Activated T-helper 2 cell treated with anti-CD3 and anti-CD28 coated beads, Interferon-gamma antibody, Interleukin-2, Interleukin-4, amounts not matched to agents 10 μg/mL and 5 μg/mL and 100 μg/mL, durations not matched to agents 14 hours and 24 hours and 36 hours (primary cell): ENCODE measurements around the gene YDJC. TPM values are rescaled to one million over a fixed set of nuclear protein-coding genes. Genes with fewer than 3 reads are reported as not detected.
"Not testable (repeated sequence)": the region's sequence is repeated elsewhere in the genome, so short reads cannot be mapped to it uniquely, and the experiment has no call there.

ENCODE experiments used
- DNase-seq: peaks from one replicate; pipeline ENCODE4 v3.0.0; 2021; ENCODE audit warnings: low spot score
- H3K27ac Mint-ChIP-seq: one replicate; pipeline ENCODE4 v1.8.0; 2021; ENCODE audit warnings: mixed read lengths
- H3K27me3 Mint-ChIP-seq: one replicate; pipeline ENCODE4 v1.8.0; 2021; ENCODE audit warnings: low read depth, mixed read lengths
- H3K36me3 Mint-ChIP-seq: one replicate; pipeline ENCODE4 v1.8.0; 2021; ENCODE audit warnings: low read depth, mixed read lengths
- H3K4me1 Mint-ChIP-seq: one replicate; pipeline ENCODE4 v1.8.0; 2021; ENCODE audit warnings: low read depth, mixed read lengths
- H3K4me3 Mint-ChIP-seq: one replicate; pipeline ENCODE4 v1.8.0; 2021; ENCODE audit warnings: low read depth, mild to moderate bottlenecking, moderate library complexity, mixed read lengths
- H3K9me3 Mint-ChIP-seq: one replicate; pipeline ENCODE4 v1.8.0; 2021; ENCODE audit warnings: mixed read lengths
- intact Hi-C: fragments of 100-400 bp; cut with micrococcal nuclease; formaldehyde crosslinking; loops from one replicate; pipeline ENCODE4 v1.15.1; 2023
- total RNA-seq: library from RNA; stranded (reverse); gene quantifications from 2 replicates; pipeline ENCODE4 v1.2.3, GENCODE V29; 2022

The YDJC gene
- total RNA-seq, 1 donor from 2014 or later = 44.3 TPM

DNA sequence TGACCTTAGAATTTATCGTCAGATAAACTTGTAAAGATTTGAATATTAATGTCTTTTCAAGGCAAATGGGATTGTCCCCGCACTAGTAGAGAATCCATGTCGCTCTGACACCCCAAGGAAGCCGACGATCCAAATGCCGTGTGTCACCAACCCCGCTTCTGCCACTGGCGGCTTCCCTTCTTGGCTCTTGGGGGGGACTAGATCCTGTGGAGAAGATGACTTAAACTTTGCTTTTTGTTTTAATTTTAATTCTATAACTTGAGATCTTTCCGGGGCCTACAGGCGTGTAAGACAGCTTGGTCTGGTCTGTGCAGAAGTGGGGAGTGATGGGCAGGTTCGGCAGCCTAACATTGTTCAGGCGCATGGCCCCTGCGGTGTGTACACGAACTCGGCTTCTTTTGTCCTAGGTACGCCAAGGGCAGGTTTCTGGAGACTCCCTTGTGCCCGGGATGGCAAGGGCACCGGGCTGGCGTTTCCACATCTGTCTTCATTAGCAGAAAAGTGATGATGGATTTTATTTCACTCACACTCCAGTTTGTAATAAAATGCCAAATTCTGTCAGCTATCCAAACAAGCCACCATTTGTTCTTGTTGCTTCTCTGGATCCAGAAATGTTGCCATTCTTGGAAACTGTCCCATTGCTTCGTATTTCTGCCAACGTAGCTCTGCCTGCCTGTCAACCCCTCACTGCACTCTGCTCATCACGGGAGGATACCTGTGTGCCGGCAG lies 6.7 kb downstream of the YDJC start:
- Mint-ChIP-seq H3K4me3 (no peak overlapping the region), H3K27me3 (no peaks in the 10 kb centered on the region), H3K4me1 (peaks cover 20% of the 10 kb centered on the region), H3K9me3 (no peaks in the 10 kb centered on the region), H3K36me3 (peaks cover 51% of the 10 kb centered on the region), H3K27ac (no peak overlapping the region)
- intact Hi-C loops = no loop called here
- no peak for DNase-seq

DNA sequence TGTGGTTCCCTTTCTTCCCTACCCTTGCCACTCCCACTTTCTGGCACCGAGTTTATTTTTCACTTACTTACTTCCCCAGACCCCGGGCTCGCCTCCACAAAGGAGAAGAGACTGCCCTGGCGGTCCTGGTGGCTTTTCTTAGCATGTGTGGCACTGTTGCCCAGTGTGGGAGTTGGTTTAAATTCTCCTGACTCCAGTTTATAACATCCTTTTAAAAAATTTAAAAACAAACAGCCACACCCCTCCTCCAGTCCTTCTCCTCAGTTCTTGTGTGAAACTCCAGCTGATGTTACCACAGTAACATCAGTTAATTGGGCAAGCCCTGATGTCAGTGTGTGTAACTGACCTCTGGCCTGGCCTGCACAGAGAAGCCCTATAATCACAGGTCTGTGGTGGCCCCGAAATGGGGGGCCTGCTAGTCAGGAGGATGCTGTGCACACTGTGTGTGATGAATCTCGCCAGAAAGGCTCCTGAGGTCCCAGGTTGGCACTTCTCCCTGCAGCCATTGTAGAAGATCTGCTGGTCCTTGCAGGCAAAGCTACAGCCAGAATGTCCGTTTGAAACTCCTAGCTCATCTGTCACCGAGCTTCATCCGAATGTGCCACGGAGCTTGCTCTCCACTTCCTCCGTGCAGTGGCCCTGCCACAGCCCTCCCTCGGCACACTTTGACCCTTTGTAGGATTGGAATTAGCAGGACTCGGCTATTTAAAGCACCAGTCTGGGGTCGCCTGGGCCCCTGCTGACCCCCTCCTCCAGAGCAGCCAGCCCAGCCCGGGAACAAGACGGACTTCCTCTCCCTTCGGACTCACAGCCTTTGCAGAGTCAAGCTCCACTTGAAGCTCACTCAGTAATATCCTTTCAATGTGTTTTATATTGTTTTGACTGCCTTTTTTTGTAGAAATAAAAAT lies 7.6 kb downstream of the YDJC start:
- DNase-seq = no peak
- peaks cover 46% of the 10 kb centered on the region for H3K36me3 Mint-ChIP-seq
- no peak overlapping the region for H3K27ac Mint-ChIP-seq
- no peak overlapping the region for H3K4me3 Mint-ChIP-seq
- no peaks in the 10 kb centered on the region for H3K27me3 Mint-ChIP-seq
- H3K9me3 Mint-ChIP-seq = no peaks in the 10 kb centered on the region
- peaks cover 16% of the 10 kb centered on the region for H3K4me1 Mint-ChIP-seq
- intact Hi-C loops = no loop called here

DNA sequence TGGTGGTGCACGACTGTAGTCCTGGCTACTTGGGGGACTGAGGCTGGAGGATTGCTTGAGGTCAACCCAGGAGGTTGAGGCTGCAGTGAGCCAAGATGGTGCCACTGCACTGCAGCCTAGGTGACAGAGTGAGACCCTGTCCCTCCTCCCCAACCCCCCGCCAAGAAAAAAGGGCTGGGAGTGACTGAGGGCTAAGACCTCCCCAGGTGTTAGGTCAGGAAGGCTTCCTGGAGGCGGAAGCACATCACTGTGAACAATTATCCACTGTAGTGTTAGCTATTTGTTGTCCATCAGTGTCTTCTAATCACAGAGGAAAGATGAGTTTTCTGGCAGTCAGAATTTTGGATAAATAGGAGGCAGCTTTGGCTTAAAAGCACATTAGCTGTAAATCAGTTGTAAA lies 8.8 kb downstream of the YDJC start:
- Mint-ChIP-seq H3K4me1 (peaks cover 9% of the 10 kb centered on the region), H3K4me3 (no peak overlapping the region), H3K9me3 (no peaks in the 10 kb centered on the region), H3K27me3 (no peaks in the 10 kb centered on the region), H3K27ac (no peak overlapping the region), H3K36me3 (peaks cover 39% of the 10 kb centered on the region)
- DNase-seq = no peak
- intact Hi-C loops = no loop called here

DNA sequence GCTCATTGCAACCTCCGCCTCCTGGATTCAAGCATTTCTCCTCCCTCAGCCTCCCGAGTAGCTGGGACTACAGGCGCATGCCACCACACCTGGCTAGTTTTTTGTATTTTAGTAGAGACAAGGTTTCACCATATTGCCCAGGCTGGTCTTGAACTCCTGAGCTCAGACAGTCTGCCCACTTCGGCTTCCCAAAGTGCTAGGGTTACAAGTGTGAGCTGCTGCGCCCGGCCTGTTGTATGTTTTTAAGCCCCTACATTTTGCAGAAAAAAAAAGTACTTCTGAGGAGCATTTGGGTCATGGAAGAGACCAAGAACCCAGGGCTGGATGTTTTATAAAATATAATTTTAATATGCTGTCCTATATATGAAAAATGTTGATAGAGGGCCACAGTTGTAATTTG lies 12.5 kb downstream of the YDJC start:
- DNase-seq, H3K4me1 Mint-ChIP-seq, H3K4me3 Mint-ChIP-seq, H3K9me3 Mint-ChIP-seq, intact Hi-C loops, H3K27me3 Mint-ChIP-seq, H3K27ac Mint-ChIP-seq: not testable (repeated sequence)
- H3K36me3 Mint-ChIP-seq = peaks cover 42% of the 10 kb centered on the region

DNA sequence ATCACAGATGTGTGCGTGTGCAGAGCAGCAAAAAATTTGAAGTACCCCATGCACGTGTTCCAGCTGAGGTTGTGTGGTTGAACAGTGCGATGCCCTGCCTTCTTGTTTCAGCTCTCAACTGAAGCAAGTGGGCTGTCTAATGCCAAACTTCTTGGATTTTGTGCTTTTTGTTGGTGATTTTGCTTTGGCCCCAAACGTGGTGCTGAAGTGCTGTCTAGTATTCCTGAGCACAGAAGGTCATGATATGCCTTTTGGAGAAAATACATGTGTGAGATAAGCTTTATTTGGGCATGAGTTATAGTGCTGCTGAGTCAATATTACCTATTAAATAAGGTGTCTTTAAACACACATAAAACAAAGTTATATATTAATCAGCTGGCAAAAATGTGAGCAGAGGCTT lies 14.1 kb downstream of the YDJC start:
- Mint-ChIP-seq H3K27me3 (no peaks in the 10 kb centered on the region), H3K36me3 (peaks cover 48% of the 10 kb centered on the region), H3K27ac (no peak overlapping the region), H3K4me3 (no peak overlapping the region), H3K4me1 (peaks cover 4% of the 10 kb centered on the region), H3K9me3 (no peaks in the 10 kb centered on the region)
- DNase-seq = no peak
- intact Hi-C loops = no loop called here

DNA sequence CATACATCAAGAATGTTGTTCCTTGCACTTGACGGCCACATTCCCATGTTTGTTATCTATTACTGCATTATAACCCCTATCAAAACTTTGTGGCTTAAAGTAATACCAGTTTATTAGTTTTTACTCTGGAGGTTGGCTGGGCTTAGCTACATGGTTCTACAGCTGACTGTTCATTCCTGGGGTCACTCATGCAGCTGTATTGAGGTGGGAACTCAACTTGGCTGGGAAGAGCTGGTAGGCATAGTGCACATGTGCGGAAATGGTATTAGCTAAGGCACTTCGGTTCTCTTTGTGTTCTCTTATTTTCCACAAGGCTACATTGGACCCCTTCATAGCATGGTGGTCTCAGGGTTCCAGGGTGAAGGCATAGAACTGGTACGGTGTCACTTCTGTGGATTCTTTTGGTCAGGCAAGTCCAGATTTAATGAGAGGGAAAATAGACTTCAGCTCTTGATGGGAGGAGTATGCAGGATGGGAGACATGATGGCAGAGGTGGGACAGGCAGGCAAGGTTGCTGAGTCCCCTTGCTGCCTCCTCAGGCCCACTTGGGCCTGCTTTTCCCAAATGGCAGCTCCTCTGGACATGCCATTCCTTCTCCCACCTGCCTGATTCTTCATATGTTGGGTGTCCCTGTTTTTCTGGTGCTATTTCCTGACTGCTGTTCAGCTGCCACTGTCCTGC lies 16.1 kb downstream of the YDJC start:
- peaks cover 2% of the 10 kb centered on the region for H3K4me1 Mint-ChIP-seq
- no peaks in the 10 kb centered on the region for H3K27me3 Mint-ChIP-seq
- intact Hi-C loops = no loop called here
- no peaks in the 10 kb centered on the region for H3K9me3 Mint-ChIP-seq
- H3K27ac Mint-ChIP-seq = no peak overlapping the region
- no peak for DNase-seq
- H3K36me3 Mint-ChIP-seq = peaks cover 49% of the 10 kb centered on the region
- no peak overlapping the region for H3K4me3 Mint-ChIP-seq

DNA sequence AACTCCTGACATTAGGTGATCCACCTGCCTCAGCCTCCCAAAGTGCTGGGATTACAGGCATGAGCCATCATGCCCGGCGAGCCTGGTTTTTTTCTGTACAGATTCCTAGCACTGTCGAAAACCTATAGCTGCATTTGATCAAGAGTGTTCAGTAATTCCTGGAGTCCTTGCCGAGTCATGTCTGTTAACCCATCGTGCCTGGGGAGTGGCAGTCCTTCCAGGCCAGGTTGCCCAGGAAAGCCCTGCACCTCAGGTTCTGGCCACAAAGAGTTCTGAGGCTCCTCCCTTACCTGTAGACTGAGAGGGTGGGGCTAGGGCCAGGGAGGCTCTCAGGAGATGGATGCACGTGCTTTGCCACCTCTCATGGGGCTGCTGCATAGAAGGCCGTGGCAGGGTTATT lies 17.0 kb downstream of the YDJC start:
- Mint-ChIP-seq H3K27ac (no peak overlapping the region), H3K4me3 (no peak overlapping the region), H3K27me3 (no peaks in the 10 kb centered on the region), H3K9me3 (no peaks in the 10 kb centered on the region), H3K36me3 (peaks cover 51% of the 10 kb centered on the region), H3K4me1 (peaks cover 2% of the 10 kb centered on the region)
- no peak for DNase-seq
- intact Hi-C loops = no loop called here

DNA sequence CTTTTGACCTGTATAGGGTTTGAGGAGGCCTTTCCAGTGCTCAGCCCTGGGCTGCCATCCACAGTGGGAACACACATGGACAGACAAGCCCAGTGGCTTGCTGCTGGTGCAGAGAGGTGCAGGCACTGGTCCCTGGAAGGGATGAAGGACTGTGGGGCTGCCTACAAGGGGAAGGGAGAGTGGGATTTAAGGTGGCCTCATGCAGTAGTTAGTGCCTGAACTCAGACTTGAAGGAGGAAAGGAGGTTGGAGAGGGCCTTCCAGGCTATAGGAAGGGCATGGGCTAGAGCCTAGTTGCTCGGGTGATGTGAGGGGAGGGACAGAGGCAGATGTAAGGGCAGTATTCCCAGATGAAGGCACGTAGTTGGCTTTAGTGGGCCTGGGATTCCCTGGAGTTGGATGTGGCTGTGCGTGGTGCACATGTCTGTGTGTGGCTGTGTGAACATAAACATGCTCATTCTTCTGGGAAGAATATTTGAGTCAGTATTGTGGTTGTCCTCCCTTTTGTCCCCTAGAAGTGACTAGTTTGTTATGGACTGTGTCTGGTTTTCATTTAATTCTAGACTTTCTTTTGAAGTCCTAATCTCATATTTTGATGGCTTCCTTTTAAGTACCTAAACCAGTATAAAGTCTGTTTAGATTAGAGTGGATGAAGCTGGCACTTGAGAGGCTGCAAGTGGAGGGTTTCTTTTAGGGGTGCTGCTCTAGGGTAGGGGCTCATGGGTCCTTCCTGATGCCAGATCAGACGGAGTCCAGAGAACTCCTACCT lies 18.4 kb downstream of the YDJC start:
- Mint-ChIP-seq H3K27ac (peak overlapping the region; percentile 22), H3K4me1 (peaks cover 2% of the 10 kb centered on the region), H3K27me3 (no peaks in the 10 kb centered on the region), H3K9me3 (no peaks in the 10 kb centered on the region), H3K4me3 (no peak overlapping the region), H3K36me3 (peaks cover 52% of the 10 kb centered on the region)
- intact Hi-C loops = no loop called here
- no peak for DNase-seq

DNA sequence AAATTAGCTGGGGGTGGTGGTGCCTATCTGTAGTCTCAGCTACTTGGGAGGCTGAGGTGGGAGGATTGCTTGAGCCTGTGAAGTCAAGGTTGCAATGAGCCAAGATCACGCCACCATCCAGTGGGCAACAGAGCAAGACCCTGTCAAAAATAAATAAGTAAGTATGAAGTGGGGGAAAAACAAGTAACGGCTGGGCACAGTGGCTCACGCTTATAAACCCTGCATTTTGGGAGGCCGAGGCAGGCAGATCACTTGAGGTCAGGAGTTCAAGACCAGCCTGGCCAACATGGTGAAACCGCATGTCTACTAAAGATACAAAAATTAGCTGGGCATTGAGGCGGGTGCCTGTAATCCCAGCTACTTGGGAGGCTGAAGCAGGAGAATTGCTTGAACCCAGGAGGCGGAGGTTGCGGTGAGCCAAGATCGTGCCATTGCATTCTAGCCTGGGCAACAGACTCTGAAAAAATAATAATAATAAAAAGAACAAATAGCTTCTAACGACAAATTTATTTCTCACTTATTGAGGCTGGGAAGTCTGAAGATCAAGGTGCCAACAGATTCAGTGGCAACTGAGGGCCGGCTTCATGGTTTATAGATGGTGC lies 20.2 kb downstream of the YDJC start:
- H3K4me1 Mint-ChIP-seq, H3K27me3 Mint-ChIP-seq, intact Hi-C loops, H3K4me3 Mint-ChIP-seq, H3K27ac Mint-ChIP-seq, H3K9me3 Mint-ChIP-seq, DNase-seq: not testable (repeated sequence)
- H3K36me3 Mint-ChIP-seq = peaks cover 43% of the 10 kb centered on the region

DNA sequence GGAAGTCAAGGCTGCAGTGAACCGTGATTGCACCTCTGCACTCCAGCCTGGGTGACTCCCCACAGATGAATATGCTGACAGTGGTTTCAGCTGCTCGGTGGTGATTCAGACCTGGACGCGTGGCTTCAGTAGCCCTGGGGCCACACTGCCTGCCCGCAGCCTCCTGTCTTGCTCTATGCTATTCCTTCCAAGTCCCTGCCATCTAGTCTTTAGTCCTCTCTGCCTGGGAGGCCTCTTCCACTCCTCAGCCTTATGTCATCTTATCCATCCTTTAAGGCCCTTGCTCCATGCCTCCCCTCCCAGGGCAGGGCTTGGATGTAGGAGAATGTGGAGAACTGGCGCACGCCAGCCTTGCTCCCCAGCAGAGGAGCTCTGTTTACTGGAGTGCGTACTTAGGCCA lies 23.0 kb downstream of the YDJC start:
- H3K27ac Mint-ChIP-seq = peak overlapping the region; percentile 35
- intact Hi-C loops = no loop called here

DNA sequence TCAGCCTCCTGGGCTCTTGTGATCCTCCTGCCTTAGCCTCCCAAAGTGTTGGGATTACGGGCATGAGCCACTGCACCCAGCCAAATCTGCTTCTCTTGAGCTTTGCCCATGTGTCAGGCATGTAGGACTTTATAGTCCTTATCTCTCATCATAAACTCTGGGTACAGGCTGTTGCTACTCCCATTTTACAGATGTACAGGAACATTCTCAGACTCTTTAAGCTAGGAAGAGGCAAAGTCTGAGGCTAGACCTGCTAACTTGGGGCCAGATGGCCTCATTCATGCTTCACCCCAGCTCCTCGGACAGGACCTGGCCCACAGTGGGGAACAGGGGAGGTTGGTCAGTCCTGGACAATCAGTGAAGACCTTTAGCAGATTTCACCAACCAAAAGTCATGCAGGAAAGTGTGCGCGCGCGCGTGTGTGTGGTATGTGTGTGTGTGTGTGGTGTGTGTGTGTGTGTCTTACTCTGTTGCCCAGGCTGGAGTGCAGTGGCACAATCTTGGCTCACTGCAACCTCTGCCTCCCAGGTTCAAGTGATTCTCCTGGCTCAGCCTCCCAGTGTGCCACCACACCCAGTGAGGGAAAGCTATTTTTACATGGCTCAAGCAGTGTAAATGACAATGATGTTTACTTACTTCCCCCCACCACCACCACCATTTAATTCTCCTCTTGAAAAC lies 23.8 kb downstream of the YDJC start:
- intact Hi-C loops = no loop called here
- DNase-seq = no peak
- H3K4me1 Mint-ChIP-seq = no peaks in the 10 kb centered on the region
- no peaks in the 10 kb centered on the region for H3K27me3 Mint-ChIP-seq
- no peak overlapping the region for H3K27ac Mint-ChIP-seq
- peaks cover 21% of the 10 kb centered on the region for H3K36me3 Mint-ChIP-seq
- H3K9me3 Mint-ChIP-seq = no peaks in the 10 kb centered on the region
- H3K4me3 Mint-ChIP-seq = no peak overlapping the region

More for the DNA sequence above, 23.0 kb downstream of the YDJC start:
- no peaks in the 10 kb centered on the region for H3K4me1 Mint-ChIP-seq
- H3K4me3 Mint-ChIP-seq = no peak overlapping the region
- DNase-seq = no peak
- peaks cover 29% of the 10 kb centered on the region for H3K36me3 Mint-ChIP-seq
- no peaks in the 10 kb centered on the region for H3K27me3 Mint-ChIP-seq
- no peaks in the 10 kb centered on the region for H3K9me3 Mint-ChIP-seq

DNA sequence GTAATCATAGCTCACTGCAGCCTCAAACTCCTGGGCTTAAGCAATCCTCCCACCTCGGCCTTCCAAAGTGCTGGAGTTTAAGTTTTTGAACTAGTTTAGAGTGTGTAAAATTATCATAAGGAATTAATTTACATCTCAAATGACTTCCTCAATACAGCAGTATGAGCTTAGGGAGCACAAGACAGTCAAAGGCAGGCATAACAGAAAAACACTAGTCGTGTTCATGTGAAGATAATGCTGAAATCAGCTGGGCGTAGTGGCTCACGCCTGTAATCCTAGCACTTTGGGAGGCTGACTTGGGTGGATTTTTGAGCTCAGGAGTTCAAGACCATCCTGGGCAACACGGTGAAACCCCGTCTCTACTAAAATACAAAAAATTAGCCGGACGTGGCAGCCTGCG lies 25.8 kb downstream of the YDJC start:
- DNase-seq = no peak
- no peaks in the 10 kb centered on the region for H3K27me3 Mint-ChIP-seq
- H3K9me3 Mint-ChIP-seq = no peaks in the 10 kb centered on the region
- intact Hi-C loops = no loop called here
- H3K27ac Mint-ChIP-seq = no peak overlapping the region
- peaks cover 5% of the 10 kb centered on the region for H3K4me1 Mint-ChIP-seq
- H3K4me3 Mint-ChIP-seq = no peak overlapping the region
- H3K36me3 Mint-ChIP-seq = peaks cover 19% of the 10 kb centered on the region
